Keratinocyte (primary cell): Measurements from ENCODE around the gene MRGPRX2. TPM values are rescaled to one million over a fixed set of nuclear protein-coding genes. Genes with fewer than 3 reads are reported as not detected.

Source experiments
- DNase-seq: peaks from one replicate; pipeline ENCODE4 v3.0.0-alpha.2; 2011; ENCODE audit warnings: low read depth, missing footprints, low spot score
- FAIRE-seq: peaks from 2 replicates; lab custom pipeline; 2011; peaks lifted over from hg19 to GRCh38; lab: Jason Lieb, UNC
- H2AFZ ChIP-seq: 2 replicates; pipeline ENCODE4 v1.6.0; 2012; ENCODE audit warnings: low read length, control low read depth, inconsistent platforms; ENCODE audit not compliant: control insufficient read depth
- H3K27ac ChIP-seq: 2 replicates; pipeline ENCODE4 v1.5.1; 2011; ENCODE audit warnings: low read length; ENCODE audit not compliant: control insufficient read depth, insufficient read depth
- H3K27me3 ChIP-seq: 3 replicates; pipeline ENCODE4 v1.6.0; 2011; ENCODE audit warnings: low read length; ENCODE audit not compliant: control insufficient read depth, insufficient read depth; ENCODE audit errors: extremely low read depth
- H3K36me3 ChIP-seq, 2 experiments: 2 replicates in 1 of 2; 3 replicates in 1 of 2; pipeline ENCODE4 v1.5.1; 2011; ENCODE audit warnings: low read length in 2 of 2, mild to moderate bottlenecking in 1 of 2; ENCODE audit not compliant: control insufficient read depth in 2 of 2, insufficient read depth in 2 of 2; ENCODE audit errors: extremely low read depth in 1 of 2
- H3K4me1 ChIP-seq: 3 replicates; pipeline ENCODE4 v1.5.1; 2011; ENCODE audit warnings: low read length; ENCODE audit not compliant: control insufficient read depth, insufficient read depth; ENCODE audit errors: extremely low read depth
- H3K4me2 ChIP-seq: 3 replicates; pipeline ENCODE4 v1.6.0; 2011; ENCODE audit warnings: low read depth, low read length; ENCODE audit not compliant: control insufficient read depth, insufficient read depth; ENCODE audit errors: extremely low read depth
- H3K4me3 ChIP-seq, 3 experiments: fragments of 200-600 bp in 1 of 3; sonication (generic) in 1 of 3; 2 replicates in 2 of 3; 3 replicates in 1 of 3; pipeline ENCODE4 v1.5.1; 2011 to 2016; ENCODE audit warnings: low read length in 3 of 3, mild to moderate bottlenecking in 3 of 3, control low read depth in 2 of 3, inconsistent platforms in 1 of 3, low read depth in 1 of 3, mixed read lengths in 1 of 3, mixed run types in 1 of 3, moderate library complexity in 1 of 3; ENCODE audit not compliant: control insufficient read depth in 2 of 3, insufficient read depth in 2 of 3; ENCODE audit errors: extremely low read depth in 1 of 3
- H3K79me2 ChIP-seq: 2 replicates; pipeline ENCODE4 v1.6.0; 2012; ENCODE audit warnings: low read length; ENCODE audit not compliant: control insufficient read depth, insufficient read depth
- H3K9ac ChIP-seq: 3 replicates; pipeline ENCODE4 v1.6.0; 2011; ENCODE audit warnings: low read length; ENCODE audit not compliant: control insufficient read depth, insufficient read depth; ENCODE audit errors: extremely low read depth
- H3K9me1 ChIP-seq: 3 replicates; pipeline ENCODE4 v1.6.0; 2011; ENCODE audit warnings: low read length; ENCODE audit not compliant: control insufficient read depth, insufficient read depth; ENCODE audit errors: extremely low read depth
- H3K9me3 ChIP-seq: 2 replicates; pipeline ENCODE4 v1.5.1; 2012; ENCODE audit warnings: low read depth, low read length; ENCODE audit not compliant: control insufficient read depth
- H4K20me1 ChIP-seq: 3 replicates; pipeline ENCODE4 v1.6.0; 2011; ENCODE audit warnings: low read length; ENCODE audit not compliant: control insufficient read depth, insufficient read depth; ENCODE audit errors: extremely low read depth
- CTCF ChIP-seq, 3 experiments: IDR thresholded peaks in 1 of 3; conservative IDR thresholded peaks in 1 of 3; optimal IDR thresholded peaks in 1 of 3; 2 replicates in 2 of 3; 3 replicates in 1 of 3; pipeline versions ENCODE3 to v1.5.1; 2011; ENCODE audit warnings: low read length in 3 of 3, mild to moderate bottlenecking in 3 of 3, moderate library complexity in 2 of 3, control low read depth in 1 of 3, inconsistent platforms in 1 of 3; ENCODE audit not compliant: insufficient read depth in 2 of 3; ENCODE audit errors: extremely low read depth in 1 of 3
- EZH2 ChIP-seq: IDR thresholded peaks from one replicate; pipeline ENCODE4 v1.6.1; 2012; ENCODE audit warnings: inconsistent platforms, mild to moderate bottlenecking, low read length, moderate library complexity
- dilution Hi-C: fragments of 300-500 bp; cut with MboI; formaldehyde crosslinking; loops from one replicate; pipeline ENCODE4 v1.7.0; 2020; ENCODE audit warnings: low sequenced_read_pairs; ENCODE audit not compliant: extremely low pct_ligation_motif_present
- polyA minus RNA-seq, 3 experiments: library from RNA; depleted of rRNA, polyadenylated mRNA; stranded (reverse); fragments of >200 nt; gene quantifications; 1 replicate in 1 of 3; 2 replicates in 1 of 3; 3 replicates in 1 of 3; pipeline ENCODE4 v1.2.3, GENCODE V29; 2011
- polyA plus RNA-seq, 5 experiments: library from polyadenylated mRNA; depleted of rRNA in 3 of 5; stranded (reverse) in 3 of 5; stranded (forward) in 1 of 5; unstranded in 1 of 5; fragments of >200 nt; gene quantifications; 1 replicate in 1 of 5; 2 replicates in 3 of 5; 3 replicates in 1 of 5; pipeline versions ENCODE4 v1.2.1 to v1.2.3, GENCODE V29; 2011 to 2012; ENCODE audit warnings: missing spikeins in 2 of 5, low read depth in 1 of 5, low replicate concordance in 1 of 5

MRGPRX2 gene
- polyA plus RNA-seq: not detected in 3 replicates
- not detected for polyA plus RNA-seq (2011; ENCODE audit: low read depth)
- not detected in 2 replicates for polyA plus RNA-seq (2011; cell fraction: cytosol; rRNA removed)
- not detected in 2 replicates for polyA plus RNA-seq (2011; cell fraction: nucleus; rRNA removed)
- polyA plus RNA-seq (2012; ENCODE audit: low replicate concordance): not detected in 2 replicates
- not detected in 3 replicates for polyA minus RNA-seq
- not detected for polyA minus RNA-seq (2011; cell fraction: cytosol; rRNA and poly(A)+ RNA removed)
- not detected in 2 replicates for polyA minus RNA-seq (2011; cell fraction: nucleus; rRNA and poly(A)+ RNA removed)

DNA sequence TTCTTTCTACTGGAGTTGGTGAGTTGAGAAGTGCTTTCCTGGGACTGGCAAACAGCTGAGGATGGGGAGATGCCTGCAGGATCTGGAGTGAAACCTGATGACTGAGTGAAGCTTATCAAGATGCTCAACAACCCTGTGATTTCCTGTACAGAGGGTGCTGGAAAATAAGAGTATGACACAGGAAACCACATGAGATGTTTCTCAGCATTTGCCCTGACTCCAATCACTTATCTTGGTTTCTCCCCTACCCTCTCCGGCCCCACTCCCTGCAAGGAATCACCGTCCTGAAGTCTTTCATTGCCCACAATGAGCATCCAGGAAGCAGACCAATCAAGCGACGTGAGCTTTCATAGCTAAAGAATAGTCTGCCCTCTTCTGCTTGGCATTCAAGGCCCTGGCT lies at the start of gene MRGPRX2:
Gene MRGPRX2, minus strand, starts transcription at position 89 of the 400 bp plus-strand sequence. CDS start 4,315 bp downstream, outside the sequence.
- H3K9me1 ChIP-seq: no peaks in the 10 kb centered on the region
- H3K4me2 ChIP-seq: no peak within 1 kb of the TSS
- H3K79me2 ChIP-seq: no peaks in the 10 kb centered on the region
- no peak for DNase-seq
- no peak within 1 kb of the TSS for H2AFZ ChIP-seq
- H3K27me3 ChIP-seq: peaks cover 6% of the 10 kb centered on the region
- no peak within 1 kb of the TSS for H3K4me3 ChIP-seq
- H3K36me3 ChIP-seq: no peaks in the 10 kb centered on the region
- no peak within 1 kb of the TSS for H3K9ac ChIP-seq
- TF ChIP-seq CTCF (optimal IDR thresholded peaks at IDR 0.05 in 1 of 3, IDR thresholded peaks at IDR 0.05 in 1 of 3, conservative IDR thresholded peaks at IDR 0.05 in 1 of 3; ENCODE audit: extremely low read depth in 1 of 3, insufficient read depth in 2 of 3, low read length in 3 of 3) (no peak), EZH2 (no peak)
- no peaks in the 10 kb centered on the region for H3K9me3 ChIP-seq
- H3K27ac ChIP-seq: no peak within 1 kb of the TSS
- H3K4me1 ChIP-seq: no peaks in the 10 kb centered on the region
- dilution Hi-C loops: no loop called here
- no peak for FAIRE-seq
- H4K20me1 ChIP-seq: no peaks in the 10 kb centered on the region

GRCh38 chr11:19110295-19110694 lies 49.8 kb upstream of the MRGPRX2 start:
- no peaks in the 10 kb centered on the region for H3K79me2 ChIP-seq
- no peak for FAIRE-seq
- H3K4me3 ChIP-seq: no peak overlapping the region
- TF ChIP-seq EZH2: no peak
- TF ChIP-seq CTCF (optimal IDR thresholded peaks at IDR 0.05 in 1 of 3, IDR thresholded peaks at IDR 0.05 in 1 of 3, conservative IDR thresholded peaks at IDR 0.05 in 1 of 3; ENCODE audit: extremely low read depth in 1 of 3, insufficient read depth in 2 of 3, low read length in 3 of 3): peak in 1 of 3 experiments; percentile 32
- no peaks in the 10 kb centered on the region for H3K36me3 ChIP-seq
- H3K4me2 ChIP-seq: no peak overlapping the region
- no peaks in the 10 kb centered on the region for H3K4me1 ChIP-seq
- H3K27me3 ChIP-seq: no peaks in the 10 kb centered on the region
- H4K20me1 ChIP-seq: no peaks in the 10 kb centered on the region
- no peak overlapping the region for H3K27ac ChIP-seq
- dilution Hi-C loops: no loop called here
- no peak overlapping the region for H3K9ac ChIP-seq
- DNase-seq: no peak
- H3K9me3 ChIP-seq: no peaks in the 10 kb centered on the region
- no peaks in the 10 kb centered on the region for H3K9me1 ChIP-seq
- H2AFZ ChIP-seq: no peak overlapping the region
